Smooth muscle cell of trachea (primary cell): ENCODE results near the gene SPATA31A3. TPM values are rescaled to one million over a fixed set of nuclear protein-coding genes. Genes with fewer than 3 reads are reported as not detected.

Experiments
- total RNA-seq: library from RNA; depleted of rRNA; stranded (reverse); fragments of >200 nt; gene quantifications from 2 replicates; pipeline ENCODE4 v1.2.1, GENCODE V29; 2014

SPATA31A3 gene
- total RNA-seq, result not detected in 2 replicates

GRCh38 chr9:66992450-66992849, at the start of gene SPATA31A3:
TSS of gene SPATA31A3 (minus strand) at chr9:66992550. CDS start at chr9:66992521, 29 bp downstream.

Other genes with a start within 250 kb of the SPATA31A3 start
- gene ZNF658, start 91.8 kb downstream of the SPATA31A3 start, total RNA-seq, result 6.1 and 8.0 TPM in 2 replicates